GM21619 (cell line): ENCODE measurements around the gene PRKACB.

ENCODE experiments used
- ATAC-seq: cut with Tn5 transposase; IDR thresholded peaks from one replicate; pipeline ENCODE4 v1.9.1; 2021; ENCODE audit not compliant: unreplicated experiment

PRKACB gene

DNA sequence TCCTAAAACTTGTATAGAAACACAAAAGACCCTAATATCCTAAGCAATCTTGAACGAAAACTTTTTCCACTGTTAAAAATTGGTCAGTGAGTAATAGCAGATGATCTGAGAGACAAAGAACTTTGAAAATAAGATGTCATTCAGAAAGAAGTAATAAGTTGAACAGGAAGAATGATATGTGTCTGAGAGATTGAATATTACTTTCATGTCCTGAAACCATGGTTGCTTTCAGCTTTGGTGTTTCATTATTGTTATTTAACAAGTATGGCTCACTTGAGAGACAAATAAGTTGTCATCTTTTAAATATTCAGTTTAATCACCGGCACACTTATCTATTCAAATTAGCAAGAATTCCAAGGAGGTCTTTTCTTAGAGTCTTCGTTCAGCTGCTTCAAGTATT lies 11.4 kb downstream of the PRKACB start:
- ATAC-seq: no peak

DNA sequence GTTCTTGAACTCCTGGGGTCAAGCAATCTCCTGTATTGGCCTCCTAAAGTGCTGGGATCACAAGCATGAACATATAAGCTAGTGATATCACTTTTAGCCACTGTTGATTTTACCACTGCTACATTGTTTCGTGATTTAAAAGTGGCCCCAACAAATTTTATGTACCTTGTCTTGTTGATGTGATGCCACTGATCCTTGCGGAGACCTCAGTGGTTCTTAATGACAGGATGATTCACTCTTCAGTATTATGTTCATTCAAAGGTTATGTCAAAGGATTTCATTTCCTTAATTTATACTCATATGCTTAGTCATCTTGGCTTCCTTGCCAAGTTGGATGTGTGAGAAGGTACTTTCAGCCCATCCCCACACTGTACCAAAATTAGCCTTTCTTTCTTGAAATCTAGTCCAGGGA lies 12.1 kb downstream of the PRKACB start:
- no peak for ATAC-seq

DNA sequence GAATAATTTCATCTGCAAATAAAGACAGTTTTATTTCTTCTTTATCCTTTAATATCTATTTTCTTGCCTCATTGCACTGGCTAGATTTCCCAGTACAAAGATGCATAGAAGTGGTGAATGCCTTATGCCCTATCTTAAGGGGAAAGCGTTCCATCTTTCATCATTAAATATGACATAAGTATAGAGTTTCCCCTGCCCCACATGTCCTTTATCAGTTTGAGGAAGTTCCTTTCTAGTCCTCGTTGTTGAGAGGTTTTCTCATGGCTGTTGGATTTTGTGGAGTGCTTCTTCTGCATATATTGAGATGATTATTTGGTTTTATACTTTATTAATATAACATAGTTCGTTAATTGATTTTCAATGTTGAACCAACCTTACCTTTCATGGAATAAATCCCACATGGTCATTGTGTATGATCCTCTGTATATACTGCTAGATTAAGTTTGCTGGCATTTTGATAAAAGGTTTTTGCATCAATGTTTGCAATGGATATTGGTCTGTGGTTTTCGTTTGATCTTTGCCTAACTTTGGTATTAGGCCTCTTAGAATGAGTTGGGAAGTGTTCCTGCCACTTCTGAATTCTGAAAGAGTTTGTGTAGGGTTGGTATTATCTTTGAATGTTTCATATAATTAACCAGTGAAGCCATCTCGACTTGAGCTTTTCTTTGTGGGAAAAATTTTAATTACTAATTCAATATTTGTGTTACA lies 15.6 kb downstream of the PRKACB start:
- ATAC-seq: no peak

DNA sequence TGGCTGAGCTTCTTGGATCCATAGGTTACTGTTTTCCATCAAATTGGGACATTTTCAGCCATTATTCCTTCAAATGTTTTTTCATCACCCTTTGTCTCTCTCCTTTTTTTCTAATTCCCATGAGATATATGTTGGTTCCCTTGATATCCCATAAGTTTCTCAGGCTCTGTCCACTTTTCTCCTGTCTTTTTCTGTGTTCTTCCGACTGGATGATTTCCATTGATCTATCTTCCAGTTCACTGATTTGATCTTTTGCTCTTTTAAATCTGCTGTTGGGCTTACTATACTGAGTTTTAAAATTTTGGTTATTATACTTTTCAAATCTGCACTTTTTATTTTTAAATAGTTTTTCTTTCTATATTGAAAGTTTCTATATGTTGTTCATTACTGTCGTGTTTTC lies 18.2 kb downstream of the PRKACB start:
- no peak for ATAC-seq

DNA sequence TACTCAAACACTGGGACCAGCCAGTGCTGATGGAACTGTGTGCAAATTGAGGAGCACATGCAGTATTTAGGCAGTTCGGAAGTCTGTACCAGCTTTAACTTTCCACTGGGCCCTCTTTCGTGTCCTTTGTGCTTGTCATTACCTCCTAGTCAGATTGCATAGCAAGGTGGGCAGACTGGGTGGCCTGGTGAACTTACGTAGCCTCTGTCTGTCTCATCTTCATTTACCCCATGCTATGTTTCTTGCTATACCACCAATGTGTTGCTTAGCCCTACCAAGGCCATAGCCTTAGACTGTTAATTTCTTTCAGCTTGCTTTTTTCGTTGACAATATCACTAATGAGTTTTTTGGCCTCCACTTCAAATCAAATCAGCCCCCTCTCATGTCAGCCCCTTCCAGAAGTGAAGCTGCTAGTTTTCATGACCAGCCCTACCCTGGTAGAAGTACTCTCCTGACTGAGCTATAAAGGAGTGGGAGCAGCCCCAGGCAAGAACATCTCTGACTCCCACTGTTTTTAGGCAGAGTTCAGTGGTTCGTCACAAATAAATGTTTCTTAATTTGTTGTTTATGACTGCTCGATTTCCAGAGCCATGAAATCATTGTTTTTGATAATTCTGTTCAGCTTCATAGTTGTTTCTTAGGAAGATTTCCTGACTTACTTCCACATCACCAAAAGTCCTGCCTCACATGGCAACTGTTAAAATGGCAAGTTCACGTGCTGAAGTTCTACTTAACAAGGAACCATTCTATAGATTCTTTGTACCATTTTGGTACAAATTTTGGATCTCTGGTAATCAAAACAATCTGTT lies 19.3 kb downstream of the PRKACB start:
- no peak for ATAC-seq

DNA sequence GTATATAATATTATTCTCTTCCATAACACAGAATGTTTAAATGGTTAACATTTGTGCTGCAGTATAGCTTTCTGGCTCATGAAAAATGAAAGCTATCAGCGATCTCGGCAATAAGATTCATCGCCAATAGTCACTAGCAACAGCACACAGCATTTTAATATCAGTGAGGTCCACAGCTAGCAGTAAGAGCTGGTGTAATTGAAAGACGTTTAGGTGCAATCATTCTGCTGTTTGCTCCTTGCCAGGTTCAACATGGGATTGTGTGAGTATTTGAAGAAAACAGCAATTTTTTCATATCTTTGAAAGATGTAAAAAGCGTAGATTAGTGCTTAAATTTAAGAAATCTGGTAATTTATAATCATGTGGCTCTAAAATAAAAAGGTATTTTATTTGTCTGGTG lies 20.1 kb downstream of the PRKACB start:
- ATAC-seq: no peak

DNA sequence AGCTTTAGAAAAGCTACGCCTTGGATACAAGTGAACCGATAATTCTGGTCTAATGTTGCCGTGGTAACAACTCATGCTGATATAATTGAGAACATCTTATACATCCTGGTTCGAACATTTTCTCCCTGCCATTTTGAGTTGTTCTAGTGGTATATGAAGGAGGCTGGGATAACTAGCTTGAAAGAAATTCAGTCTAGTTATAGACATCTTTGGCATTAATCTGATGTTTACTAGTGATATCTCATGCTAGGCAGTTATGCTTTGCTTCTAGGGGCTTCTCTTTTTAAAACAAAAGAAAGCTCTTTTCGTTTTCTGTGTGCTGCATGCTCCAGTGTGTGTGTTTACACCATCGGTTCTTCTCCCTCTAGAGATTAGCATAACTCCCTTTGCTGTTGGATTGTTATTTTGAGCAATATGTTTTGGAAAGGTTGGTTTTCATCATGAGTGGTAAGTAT lies 20.5 kb downstream of the PRKACB start:
- no peak for ATAC-seq

DNA sequence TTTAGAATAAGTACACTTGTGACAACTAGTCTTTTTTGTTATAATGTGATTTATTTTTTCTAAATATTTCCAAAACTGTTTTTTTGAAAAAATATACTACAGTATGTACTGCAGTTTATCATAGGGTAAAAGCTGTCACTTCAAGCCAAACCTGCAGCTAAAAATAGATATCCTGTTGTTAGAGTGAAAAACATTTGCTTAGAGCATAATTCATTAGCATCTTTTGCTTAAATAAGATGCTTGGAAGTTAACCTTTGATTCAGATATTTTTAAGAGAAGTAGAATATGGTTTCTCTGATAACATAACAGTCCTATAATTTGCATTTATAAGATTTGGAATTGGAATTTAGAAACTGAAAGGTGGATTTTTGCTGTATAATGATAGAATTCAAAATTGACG lies 21.5 kb downstream of the PRKACB start:
- ATAC-seq: no peak

DNA sequence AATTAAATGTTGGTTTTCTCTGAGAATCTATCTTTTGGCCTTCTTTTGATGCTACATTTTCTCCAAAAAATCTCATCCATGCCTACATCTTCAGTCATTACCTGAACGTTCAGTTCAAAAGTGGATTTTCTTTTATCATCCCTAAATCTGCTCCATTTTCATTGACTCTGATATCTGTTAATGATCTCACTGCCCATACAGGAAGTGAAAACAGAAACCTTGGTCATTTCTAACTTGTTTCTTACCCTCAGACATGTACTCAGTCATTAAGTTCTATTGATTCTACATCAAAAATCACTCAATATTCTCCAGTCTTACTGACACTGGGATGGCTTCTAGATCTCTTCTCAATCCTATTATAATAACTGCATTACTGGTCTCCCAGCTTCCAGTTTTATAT lies 22.7 kb downstream of the PRKACB start:
- ATAC-seq: peak; percentile 96

DNA sequence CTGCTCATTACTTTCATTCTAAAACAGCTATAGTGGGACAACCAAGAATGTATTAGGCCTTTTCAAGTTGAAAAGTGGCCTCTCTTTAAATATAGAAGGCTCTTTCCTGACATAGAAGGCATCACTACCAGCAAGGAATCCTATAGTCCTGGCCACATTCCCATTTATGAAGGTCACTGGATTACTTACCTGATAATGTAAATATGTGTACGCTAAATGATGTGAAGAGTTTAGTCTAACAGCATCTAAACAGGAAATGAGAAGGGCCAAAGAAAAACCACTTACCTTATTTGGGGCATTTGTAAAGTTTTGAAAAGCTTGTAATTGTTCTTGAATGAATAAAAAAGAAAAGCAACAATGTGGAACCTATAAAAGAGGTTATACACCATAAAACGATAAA lies 24.7 kb downstream of the PRKACB start:
- no peak for ATAC-seq

DNA sequence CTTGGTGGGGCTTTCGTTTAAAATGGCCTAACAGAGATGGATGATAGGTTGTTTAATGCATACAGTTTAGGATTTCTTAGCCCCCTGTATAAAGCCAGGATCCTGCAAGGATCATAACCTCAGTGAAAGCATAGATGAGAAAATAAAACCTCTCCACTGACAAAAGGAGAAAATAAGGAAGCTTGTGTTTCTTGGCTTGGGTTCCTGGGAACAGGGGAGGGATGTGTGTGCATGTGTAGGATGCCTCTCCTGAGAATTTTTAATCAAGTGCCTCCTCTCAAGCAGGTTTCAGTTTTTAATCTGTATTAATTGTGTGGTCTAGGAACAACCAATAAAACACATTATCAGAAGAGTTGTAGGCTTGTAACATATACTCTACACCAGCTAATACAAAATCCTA lies 26.1 kb downstream of the PRKACB start:
- ATAC-seq: no peak

DNA sequence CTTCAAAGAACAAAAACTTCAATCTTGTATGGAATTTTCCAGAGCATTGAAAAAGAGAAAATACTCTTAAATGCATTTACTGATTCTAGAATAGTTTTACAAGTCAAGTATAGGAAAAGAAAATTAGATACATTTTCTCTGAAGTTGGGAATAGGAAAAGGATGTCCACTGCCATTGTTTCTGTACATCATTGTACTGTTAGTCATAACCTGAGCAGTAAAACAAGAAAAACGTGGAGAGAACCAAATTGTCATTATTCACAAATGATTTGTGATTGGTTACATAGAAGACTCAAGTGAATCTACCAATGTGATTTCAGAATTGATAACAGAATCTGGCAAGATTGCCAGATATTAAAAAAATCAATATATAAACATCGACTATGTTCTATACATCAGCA lies 27.4 kb downstream of the PRKACB start:
- no peak for ATAC-seq

DNA sequence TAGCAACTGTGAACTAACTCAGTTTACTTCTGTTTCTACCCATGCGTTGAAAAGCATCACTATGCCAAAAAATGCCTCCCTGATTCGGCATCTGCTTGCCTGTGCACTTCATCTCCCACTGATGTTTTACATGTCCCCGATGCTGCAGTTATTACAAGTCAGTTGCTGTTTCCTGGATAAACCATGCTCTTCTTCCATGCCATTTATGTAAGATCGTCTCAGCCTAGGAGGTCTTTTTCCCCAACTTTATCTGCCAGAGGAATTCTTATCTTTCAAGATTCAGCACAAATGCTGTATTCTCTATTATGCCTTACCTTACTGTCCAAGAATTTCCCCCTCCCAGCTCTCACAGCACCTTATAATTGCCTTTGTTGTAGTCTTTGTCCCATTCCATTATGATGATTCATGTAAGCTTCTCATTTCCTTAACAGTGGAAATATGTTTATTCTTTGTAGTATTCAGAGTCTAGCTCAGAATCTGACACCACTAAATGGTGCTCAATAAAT lies 30.0 kb downstream of the PRKACB start:
- no peak for ATAC-seq

DNA sequence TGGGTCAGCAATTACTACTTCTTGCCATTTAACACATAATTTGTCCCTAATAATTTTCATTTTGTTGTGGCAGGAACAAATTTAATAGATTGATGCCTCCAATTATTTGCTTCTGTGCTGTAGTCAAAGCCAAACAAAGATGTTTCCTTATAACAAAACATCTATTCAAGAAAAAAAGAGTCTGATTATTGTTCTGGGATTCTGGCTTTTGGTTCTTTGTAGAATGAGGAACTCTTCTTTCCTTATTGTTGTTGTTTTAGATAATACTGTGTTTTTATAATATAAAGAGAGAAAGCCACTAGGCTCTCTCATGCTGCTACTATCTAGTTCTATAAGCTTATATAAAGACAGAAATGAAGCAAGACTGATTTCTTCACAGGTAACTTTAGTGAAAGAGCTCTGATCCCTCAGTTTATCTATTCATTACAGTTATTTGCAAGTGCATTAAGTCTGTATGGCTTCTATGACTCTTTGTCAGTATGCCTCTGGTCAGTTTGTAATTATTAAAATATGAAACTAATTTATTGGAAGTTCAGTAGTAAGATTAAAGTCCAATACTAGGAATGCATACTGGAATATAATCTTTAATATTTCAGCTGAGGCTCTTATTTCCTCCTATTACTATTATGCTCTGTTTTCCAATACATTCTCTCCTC lies 37.4 kb downstream of the PRKACB start:
- ATAC-seq: no peak

DNA sequence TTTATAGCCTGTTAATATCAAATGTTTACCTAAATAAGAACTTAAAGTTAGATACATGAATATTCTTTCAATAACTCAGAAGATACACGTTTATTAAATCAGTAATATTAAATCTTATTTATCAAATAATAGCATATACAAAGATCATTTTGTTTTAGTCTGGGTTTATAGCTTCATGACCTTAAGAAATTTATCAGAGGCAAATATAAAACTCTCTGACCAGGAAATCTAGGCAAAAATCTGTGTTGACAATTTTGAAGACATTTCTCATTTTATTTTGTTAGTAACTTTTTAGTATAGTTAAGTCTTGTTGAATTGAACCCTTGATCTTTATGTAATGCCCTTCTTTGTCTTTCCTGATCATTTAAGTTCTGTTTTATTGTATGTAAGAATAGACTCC lies 46.4 kb downstream of the PRKACB start:
- no peak for ATAC-seq

DNA sequence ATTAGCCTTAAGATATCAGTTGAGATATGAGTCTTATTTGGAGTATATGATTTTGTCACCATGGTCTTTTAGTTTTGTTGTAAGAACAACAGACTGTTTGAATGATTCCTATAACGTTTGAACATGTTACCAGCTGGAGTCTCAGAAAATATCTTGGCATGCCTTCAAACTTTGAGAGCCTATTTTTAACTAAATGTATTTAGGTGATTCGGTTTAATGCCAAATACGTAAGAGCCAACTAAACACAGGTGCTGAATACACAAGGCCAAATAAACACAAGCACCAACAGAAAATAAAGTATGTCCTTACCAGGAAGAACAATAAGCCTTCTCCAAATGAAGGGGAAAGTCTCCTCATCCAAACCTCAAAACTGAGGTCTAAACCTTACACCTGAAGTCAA lies 48.6 kb downstream of the PRKACB start:
- no peak for ATAC-seq

DNA sequence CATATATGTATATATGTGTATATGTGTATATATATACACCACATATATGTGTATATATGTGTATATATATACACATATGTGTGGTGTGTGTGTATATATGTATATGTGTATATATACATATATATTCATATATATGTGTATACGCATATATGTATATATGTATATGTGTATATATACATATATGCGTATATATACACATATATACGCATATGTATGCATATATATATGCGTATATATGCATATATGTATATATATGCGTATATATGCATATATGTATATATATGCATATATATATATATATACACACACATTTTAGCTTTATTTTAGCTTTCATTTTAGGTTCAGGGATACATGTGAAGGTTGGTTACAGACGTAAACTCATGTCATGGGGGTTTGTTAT lies 54.8 kb downstream of the PRKACB start:
- no peak for ATAC-seq

DNA sequence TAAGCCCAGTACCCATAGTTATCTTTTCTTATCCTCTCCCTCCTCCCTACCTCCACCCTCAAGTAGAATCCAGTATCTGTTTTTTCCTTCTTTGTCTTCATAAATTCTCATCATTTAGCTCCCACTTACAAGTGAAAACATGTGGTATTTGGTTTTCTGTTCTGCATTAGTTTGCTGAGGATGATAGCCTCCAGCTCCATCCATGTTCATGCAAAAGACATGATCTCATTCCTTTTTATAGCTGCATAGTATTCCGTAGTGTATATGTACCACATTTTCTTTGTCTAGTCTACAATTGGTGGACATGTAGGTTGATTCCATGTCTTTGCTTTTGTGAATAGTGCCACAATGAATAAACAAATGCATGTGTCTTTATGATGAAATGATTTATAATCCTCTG lies 55.2 kb downstream of the PRKACB start:
- no peak for ATAC-seq

DNA sequence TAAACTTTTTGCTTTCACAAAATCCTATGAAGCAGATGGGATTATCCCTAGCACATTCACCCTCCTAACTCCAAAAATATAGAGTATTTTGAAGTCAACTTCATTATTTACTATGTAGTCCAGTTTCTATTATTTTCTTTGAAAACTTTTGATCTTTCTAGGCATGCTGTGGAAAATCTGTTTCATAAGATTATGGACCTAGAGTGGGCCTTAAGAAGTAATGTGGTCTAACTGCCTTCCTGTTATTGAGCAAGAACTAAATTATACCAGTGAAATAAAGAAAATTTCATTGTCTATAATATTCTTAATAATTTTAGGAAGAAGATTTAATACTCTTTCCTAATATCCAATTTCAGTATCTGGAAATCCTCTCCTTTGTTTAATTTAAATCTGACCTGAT lies 58.1 kb downstream of the PRKACB start:
- no peak for ATAC-seq

DNA sequence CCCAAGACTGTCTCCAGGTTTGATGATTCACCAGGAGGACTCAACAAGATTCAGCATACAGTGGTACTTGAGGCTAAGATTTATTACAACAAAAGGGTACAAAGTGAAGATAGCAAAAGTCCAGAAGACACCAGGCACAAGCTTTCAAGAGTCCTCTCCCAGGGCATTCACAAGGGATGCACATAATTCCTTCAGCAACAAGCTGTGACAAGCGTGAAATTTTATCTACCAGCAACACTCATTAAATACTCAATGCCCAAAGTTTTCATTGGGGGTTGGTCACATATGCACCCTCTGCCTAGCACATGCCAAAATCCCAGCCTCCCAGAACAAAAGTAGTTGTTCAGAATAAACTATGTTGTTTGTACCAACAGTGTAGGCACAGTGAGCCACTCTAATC lies 62.3 kb downstream of the PRKACB start:
- no peak for ATAC-seq

DNA sequence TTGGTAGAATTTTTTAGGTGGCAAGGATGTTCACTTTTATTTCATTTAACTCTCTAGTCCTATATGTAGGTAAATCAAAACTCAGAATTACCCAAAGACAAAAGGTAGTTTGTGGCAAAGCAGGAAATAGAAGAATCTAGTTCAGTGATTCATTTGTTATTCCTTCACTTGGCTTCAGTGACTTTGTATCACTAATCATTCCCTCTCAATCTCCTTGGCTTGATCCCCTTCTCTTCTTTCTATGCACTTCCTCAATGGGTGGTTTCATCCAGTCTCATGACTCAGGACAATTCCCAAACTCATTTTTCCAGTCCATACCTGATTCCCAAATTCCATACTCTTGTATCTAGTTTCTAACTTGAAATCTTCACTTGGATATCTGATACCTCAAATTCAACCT lies 64.9 kb downstream of the PRKACB start:
- ATAC-seq: no peak
